Stimulated activated CD4-positive, alpha-beta T cell treated with anti-CD3 and anti-CD28 coated beads, Interleukin-2, amount 100 ng/mL, for 24 hours (primary cell): ENCODE measurements around the gene KIAA0586.
A peak's percentile ranks its signal among the peaks of the same experiment; 100 is the strongest.
"Not testable (repeated sequence)": the region's sequence is repeated elsewhere in the genome, so short reads cannot be mapped to it uniquely, and the experiment has no call there.

Experiments
- DNase-seq, 2 donors: peaks; one replicate each; pipeline ENCODE4 v3.0.0-alpha.2; 2020

Gene KIAA0586

GRCh38 chr14:58465421-58465820, 37.9 kb downstream of the KIAA0586 start:
- no peak for DNase-seq

GRCh38 chr14:58466459-58466858, 38.9 kb downstream of the KIAA0586 start:
- no peak for DNase-seq

GRCh38 chr14:58467575-58467974, 40.1 kb downstream of the KIAA0586 start:
- DNase-seq = no peak

- DNase-seq = no peak
These were observed 41.8 kb downstream of the KIAA0586 start for GRCh38 chr14:58469309-58469708.

GRCh38 chr14:58476320-58476719, 48.8 kb downstream of the KIAA0586 start:
- DNase-seq = no peak

GRCh38 chr14:58477653-58478052, 50.1 kb downstream of the KIAA0586 start:
- DNase-seq = no peak

- DNase-seq = not testable (repeated sequence)
These were observed 50.8 kb downstream of the KIAA0586 start for GRCh38 chr14:58478329-58478728.

- DNase-seq = no peak
These were observed 52.5 kb downstream of the KIAA0586 start for GRCh38 chr14:58479975-58480374.

GRCh38 chr14:58484176-58484575, 56.7 kb downstream of the KIAA0586 start:
- DNase-seq = no peak

GRCh38 chr14:58488550-58488949, 61.0 kb downstream of the KIAA0586 start:
- peak in 1 of 2 donors; percentile 10 for DNase-seq

- no peak for DNase-seq
These were observed 64.1 kb downstream of the KIAA0586 start for GRCh38 chr14:58491593-58491992.

GRCh38 chr14:58492044-58492443, 64.5 kb downstream of the KIAA0586 start:
- DNase-seq = no peak

- DNase-seq = peak in 1 of 2 donors; percentile 22
These were observed 73.8 kb downstream of the KIAA0586 start for GRCh38 chr14:58501214-58501816.

GRCh38 chr14:58513272-58513671, 85.8 kb downstream of the KIAA0586 start:
- no peak for DNase-seq

GRCh38 chr14:58517592-58517991, 90.1 kb downstream of the KIAA0586 start:
- no peak for DNase-seq

- DNase-seq = not testable (repeated sequence)
These were observed 98.2 kb downstream of the KIAA0586 start for GRCh38 chr14:58525691-58526090.

- no peak for DNase-seq
These were observed 105.9 kb downstream of the KIAA0586 start for GRCh38 chr14:58533446-58533845.

- no peak for DNase-seq
These were observed 107.5 kb downstream of the KIAA0586 start for GRCh38 chr14:58535044-58535443.

- DNase-seq = no peak
These were observed 109.5 kb downstream of the KIAA0586 start for GRCh38 chr14:58537004-58537403.

- DNase-seq = no peak
These were observed 113.5 kb downstream of the KIAA0586 start for GRCh38 chr14:58540749-58541632.

GRCh38 chr14:58541633-58542022, 114.1 kb downstream of the KIAA0586 start:
- DNase-seq = no peak

GRCh38 chr14:58543253-58543652, 115.7 kb downstream of the KIAA0586 start:
- DNase-seq = no peak

- no peak for DNase-seq
These were observed 120.1 kb downstream of the KIAA0586 start for GRCh38 chr14:58547649-58548048.

- no peak for DNase-seq
These were observed 121.7 kb downstream of the KIAA0586 start for GRCh38 chr14:58549105-58549757.
